Right lobe of liver (tissue), 4 donors: ENCODE data around the gene NOC2L.

ENCODE experiments used
- CTCF ChIP-seq, 4 donors: fragments of 200-600 bp in 3 of 4; fragments of 450-650 bp in 1 of 4; IDR thresholded peaks; one replicate each; pipeline versions ENCODE4 v1.5.1 to v1.8.0; 2016 to 2022; ENCODE audit warnings: antibody characterized with exemption in 4 of 4, mild to moderate bottlenecking in 2 of 4
- POLR2A ChIP-seq: fragments of 450-650 bp; IDR thresholded peaks from one replicate; pipeline ENCODE4 v1.6.1; 2017; ENCODE audit warnings: antibody characterized with exemption, mild to moderate bottlenecking
- donor health status: DM: no; HTN: no; CAD: no.
- donor health status: DM: no; HTN: no; CAD: no.
- donor health status: DM: no; HTN: yes; CAD: no.

GRCh38 chr1:997713-997992 lies 38.6 kb upstream of the NOC2L start:
- TF ChIP-seq CTCF (IDR thresholded peaks at IDR 0.05) (no peak), POLR2A (no peak)
